ENCODE results near the gene ENKUR.
A peak's percentile ranks its signal among the peaks of the same experiment; 100 is the strongest.
"Not testable (repeated sequence)": the region's sequence is repeated elsewhere in the genome, so short reads cannot be mapped to it uniquely, and the experiment has no call there.

The ENKUR gene

DNA sequence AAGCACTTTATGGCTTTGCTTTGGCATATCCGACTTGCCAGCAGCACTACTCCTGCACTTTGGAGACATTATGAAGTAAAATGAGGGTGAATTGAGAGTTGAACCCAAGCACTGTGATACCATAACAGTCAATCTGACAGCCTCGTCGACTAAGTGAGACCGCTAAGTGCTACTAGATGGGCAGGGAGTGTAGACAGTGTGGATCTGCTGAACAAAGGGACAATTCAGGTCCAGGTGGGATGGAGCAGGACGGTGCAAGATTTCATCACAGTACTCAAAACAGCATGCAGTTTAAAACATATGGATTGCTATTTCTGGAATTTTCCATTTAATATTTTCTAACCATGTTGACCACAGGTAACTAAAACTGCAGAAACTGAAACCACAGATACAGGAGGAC lies 42.8 kb downstream of the ENKUR start:
- no peak for DNase-seq (ENCODE audit: low read depth in 2 of 2)

- DNase-seq (ENCODE audit: low read depth in 2 of 2), result no peak
Observed at GRCh38 chr10:24971374-24971773, 44.6 kb downstream of the ENKUR start.

DNA sequence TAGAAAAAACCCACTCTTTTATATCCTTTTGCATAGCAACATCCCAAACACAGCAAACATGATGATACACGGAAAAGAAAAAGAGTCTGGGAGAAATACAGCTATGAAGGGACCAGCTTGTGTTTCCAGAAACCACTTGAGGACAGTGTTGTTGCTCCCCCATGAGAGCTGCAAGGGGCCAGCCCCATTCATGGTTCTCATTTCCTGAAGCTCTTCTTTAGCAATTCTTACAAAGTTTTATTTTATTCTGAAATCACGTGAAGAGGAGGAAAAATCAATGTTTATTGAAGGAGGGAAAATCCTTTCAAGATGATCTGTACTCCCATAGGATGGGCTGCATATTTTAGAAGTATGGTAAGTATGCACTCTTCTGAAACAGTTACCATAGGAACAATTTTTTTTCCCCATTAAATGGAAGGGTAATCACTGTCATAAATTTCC lies 46.1 kb downstream of the ENKUR start:
- DNase-seq (ENCODE audit: low read depth in 2 of 2), result no peak

- DNase-seq (ENCODE audit: low read depth in 2 of 2), result not testable (repeated sequence)
Observed at GRCh38 chr10:24968951-24969350, 47.0 kb downstream of the ENKUR start.

DNA sequence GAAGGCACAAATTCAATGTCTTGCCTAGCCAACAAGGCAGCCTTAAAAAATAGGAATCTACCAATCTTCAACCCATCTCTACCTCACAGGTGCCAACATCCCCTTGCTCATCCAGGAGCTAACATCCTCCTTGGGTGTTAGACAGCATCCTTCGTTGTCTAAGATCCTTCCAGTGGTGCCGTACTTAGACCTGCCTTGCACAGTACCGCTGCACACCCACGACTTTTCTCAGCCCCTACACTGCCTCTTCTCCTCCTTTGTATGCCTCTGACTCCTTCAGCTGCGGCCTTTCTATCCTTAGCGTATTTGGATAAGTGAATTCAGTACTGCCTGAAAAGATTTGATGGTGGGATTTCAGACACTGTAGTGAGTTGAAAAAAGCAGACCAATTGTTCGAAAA lies 47.6 kb downstream of the ENKUR start:
- DNase-seq (ENCODE audit: low read depth in 2 of 2), result no peak

DNA sequence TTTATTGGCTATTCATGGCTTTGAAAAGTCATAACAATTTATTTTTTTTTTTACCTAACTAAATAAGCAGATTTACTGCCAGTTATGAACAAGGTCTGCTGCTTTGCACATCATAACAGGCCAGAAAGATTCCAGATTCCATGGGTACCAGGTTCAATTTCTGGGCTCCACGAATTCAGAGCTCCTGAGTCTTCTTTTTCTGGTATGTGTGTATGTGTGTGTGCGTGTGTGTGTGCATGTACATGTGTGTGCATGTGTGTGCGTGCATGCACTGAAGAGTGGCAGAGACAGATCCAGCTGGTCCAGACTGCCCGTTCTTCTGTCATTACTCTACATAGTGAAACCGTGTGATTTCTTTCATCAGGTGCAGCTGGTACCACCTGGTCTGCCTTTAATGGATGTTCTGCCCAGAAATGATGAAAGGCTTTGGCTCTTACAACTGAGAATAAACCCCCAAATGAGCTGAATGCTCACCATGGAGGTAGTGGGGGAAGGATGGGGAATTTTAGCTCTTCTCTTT lies 48.9 kb downstream of the ENKUR start:
- DNase-seq (ENCODE audit: low read depth in 2 of 2), result no peak

GRCh38 chr10:24965051-24965450 lies 50.9 kb downstream of the ENKUR start:
- DNase-seq (ENCODE audit: low read depth in 2 of 2), result no peak

GRCh38 chr10:24963521-24964041 lies 52.4 kb downstream of the ENKUR start:
- DNase-seq (ENCODE audit: low read depth in 2 of 2), result no peak

DNA sequence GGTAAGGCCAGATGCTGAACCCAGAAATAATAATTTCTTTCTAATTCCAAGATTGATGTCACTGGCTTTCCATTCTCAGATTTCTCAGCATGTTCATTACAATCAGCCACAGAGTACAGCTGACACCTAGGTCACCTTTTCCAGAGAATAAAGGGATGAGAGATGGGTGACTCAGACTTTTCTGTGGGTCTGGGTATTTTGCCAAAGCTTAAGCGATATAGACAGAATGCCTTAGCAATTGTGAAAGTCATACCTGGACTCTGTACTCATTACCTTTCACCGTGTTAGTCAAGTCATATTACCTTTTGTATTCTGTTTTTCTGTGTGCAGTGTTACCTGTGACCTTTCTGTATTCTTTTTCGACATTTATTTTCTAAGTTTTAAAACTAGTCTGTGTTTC lies 53.0 kb downstream of the ENKUR start:
- DNase-seq (ENCODE audit: low read depth in 2 of 2), result no peak

- no peak for DNase-seq (ENCODE audit: low read depth in 2 of 2)
Observed at GRCh38 chr10:24961582-24961981, 54.4 kb downstream of the ENKUR start.

- DNase-seq (ENCODE audit: low read depth in 2 of 2), result no peak
Observed at GRCh38 chr10:24959382-24959730, 56.6 kb downstream of the ENKUR start.

GRCh38 chr10:24958721-24959381 lies 57.1 kb downstream of the ENKUR start:
- no peak for DNase-seq (ENCODE audit: low read depth in 2 of 2)

DNA sequence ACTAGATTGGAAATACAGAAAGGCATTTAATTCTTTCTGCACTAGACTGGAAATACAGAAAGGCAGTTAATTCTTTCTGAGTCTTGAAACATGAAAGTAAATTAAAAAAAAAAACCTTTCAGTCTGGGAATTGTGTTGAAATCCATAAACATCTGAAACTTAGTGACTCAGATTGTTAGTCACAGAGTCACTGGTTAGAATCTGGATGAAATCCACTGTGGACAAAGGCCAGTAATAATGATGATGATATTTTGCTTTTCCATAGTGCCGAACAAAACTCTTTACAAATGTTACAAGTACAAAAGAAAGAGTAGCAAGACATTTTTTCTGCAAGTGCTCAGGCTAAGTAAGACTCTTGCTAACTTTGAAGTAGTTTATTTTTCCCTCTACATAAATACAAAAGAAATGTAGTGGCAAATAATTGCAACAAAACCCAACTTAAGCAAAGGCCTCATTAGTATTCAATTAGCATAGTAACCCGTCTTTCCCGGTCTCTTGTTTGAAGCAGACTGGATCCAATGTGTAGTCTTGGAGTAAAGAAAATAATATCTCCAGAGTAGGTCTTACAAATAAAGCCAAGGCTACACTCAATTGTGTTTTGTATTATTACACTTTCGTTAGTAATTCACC lies 57.8 kb downstream of the ENKUR start:
- no peak for DNase-seq (ENCODE audit: low read depth in 2 of 2)

DNA sequence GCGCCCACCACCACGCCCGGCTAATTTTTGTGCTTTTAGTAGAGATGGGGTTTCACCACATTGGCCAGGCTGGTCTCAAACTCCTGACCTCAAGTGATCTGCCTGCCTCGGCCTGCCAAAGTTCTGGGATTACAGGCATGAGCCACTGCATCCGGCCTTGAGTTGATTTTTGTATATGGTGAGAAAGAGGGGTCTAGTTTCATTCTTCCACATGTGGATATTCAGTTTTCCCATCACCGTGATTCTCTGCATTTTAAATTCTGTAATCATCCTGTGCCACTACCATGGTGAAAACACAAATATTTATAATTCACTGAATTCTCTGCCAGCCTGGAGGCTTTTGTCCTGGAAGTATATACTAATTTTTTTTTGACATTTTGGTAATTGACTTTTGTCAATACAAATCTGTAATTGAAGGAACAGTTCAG lies 58.3 kb downstream of the ENKUR start:
- DNase-seq (ENCODE audit: low read depth in 2 of 2), result not testable (repeated sequence)

GRCh38 chr10:24953675-24954074 lies 62.3 kb downstream of the ENKUR start:
- DNase-seq (ENCODE audit: low read depth in 2 of 2), result no peak

GRCh38 chr10:24952707-24953645 lies 63.0 kb downstream of the ENKUR start:
- DNase-seq (ENCODE audit: low read depth in 2 of 2), result peak in 1 of 2 donors; percentile 36

DNA sequence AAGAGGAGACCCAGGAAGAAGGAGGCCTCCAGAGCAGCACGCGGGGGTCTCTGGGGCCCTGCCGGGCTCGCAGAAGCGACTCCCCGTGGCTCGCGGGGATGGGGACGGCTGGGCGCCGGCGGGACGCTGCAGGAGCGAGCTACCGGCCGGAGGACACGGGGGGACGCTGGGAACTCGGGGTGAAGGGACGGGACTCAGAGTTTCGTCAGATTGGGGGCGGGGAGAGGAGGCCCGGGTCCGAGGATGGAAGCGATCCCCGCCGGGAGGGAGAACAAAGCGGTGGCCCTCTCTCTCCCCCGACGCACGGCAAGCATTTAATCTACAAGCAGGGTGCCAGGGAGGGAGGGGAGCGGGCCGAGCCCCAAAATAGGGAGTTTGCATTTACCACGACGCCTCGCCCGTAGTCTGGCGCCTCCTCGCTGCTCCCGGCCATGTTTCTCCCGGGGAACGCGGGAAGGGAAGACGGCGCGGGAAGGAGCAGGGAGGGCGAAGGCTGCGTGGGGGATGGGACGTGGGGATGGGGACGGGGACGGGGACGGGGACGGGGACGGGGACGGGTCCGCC lies 63.7 kb downstream of the ENKUR start, which contains the start of gene PRTFDC1:
PRTFDC1 (minus strand) TSS at position 464 of the 564 bp plus-strand sequence; CDS start at position 433, 31 bp downstream.
- DNase-seq (ENCODE audit: low read depth in 2 of 2), result no peak

DNA sequence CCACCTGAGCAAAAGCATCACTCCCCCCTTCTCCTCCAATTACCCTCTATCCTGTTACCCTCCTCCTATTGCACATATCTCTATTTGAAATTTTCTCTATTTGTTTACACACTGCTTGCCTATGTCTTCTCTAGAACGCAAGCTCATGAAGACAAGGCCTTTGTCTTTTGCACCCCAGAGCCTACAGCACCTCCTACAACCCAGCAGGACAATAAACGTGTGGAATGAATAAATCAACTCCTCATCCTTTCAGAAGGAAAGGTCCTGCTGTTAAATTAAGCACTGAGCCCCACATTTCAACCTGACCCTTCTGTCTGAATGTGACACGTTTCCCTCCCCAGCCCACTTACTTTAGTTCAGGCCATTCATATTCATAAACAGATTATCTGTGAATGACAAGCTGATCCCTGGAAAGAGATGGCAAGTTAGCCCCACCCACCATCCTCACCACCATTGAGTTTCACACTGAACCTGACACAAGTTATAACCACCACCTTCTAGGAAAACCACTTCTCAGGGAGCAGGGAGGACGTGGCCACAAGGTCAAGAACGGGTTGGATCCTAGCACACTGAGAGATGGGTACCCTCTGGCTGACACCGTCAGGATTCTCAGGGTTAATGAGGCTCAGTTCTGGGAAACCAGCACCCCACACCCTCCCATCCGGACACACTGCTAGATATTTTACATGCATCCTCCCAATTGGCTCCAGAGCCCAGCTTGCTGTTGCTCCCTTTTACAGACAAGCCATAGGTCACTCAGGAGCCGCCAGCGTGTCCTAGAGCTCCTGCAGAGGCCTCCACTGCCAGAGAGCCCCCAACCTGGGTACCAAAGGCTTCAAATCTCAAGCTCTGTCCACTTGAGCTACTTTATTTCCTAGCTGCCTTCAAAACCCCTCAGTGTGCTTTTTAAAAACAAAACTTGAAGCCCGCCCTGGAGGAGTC lies 64.5 kb downstream of the ENKUR start:
- no peak for DNase-seq (ENCODE audit: low read depth in 2 of 2)

DNA sequence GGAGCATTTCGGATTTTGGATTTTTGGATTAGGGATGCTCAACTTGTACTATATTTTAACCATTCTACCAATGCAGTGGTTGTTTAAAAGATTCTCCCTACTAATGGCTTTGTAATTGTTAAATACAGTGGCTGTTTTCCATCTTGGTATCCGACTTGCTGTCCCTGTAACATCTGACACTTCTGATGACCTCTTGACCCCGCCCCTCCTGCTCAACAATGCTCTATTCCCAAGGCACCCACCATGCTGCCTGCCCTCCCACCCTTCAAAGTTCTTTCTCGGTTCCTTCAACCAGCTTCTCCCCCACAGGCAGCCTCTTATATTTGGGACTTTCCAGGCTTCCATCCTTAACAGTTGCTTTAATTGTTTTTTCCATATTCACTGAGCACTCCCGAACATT lies 65.5 kb downstream of the ENKUR start:
- no peak for DNase-seq (ENCODE audit: low read depth in 2 of 2)

- DNase-seq (ENCODE audit: low read depth in 2 of 2), result no peak
Observed at GRCh38 chr10:24949616-24950015, 66.3 kb downstream of the ENKUR start.
